IPS DF 4.7 (cell line): ENCODE data around the gene GSG1.
"Not testable (repeated sequence)": the region's sequence is repeated elsewhere in the genome, so short reads cannot be mapped to it uniquely, and the experiment has no call there.

Experiments used
- DNase-seq: peaks from one replicate; pipeline ENCODE4 v3.0.0-alpha.2; 2013; ENCODE audit warnings: low spot score; ENCODE audit errors: extremely low read depth

GSG1 gene

GRCh38 chr12:13062669-13063068, 40.8 kb downstream of the GSG1 start:
- DNase-seq, result no peak

- DNase-seq, result no peak
Observed at GRCh38 chr12:13061377-13061776, 42.1 kb downstream of the GSG1 start.

GRCh38 chr12:13060581-13060980, 42.9 kb downstream of the GSG1 start:
- no peak for DNase-seq

DNA sequence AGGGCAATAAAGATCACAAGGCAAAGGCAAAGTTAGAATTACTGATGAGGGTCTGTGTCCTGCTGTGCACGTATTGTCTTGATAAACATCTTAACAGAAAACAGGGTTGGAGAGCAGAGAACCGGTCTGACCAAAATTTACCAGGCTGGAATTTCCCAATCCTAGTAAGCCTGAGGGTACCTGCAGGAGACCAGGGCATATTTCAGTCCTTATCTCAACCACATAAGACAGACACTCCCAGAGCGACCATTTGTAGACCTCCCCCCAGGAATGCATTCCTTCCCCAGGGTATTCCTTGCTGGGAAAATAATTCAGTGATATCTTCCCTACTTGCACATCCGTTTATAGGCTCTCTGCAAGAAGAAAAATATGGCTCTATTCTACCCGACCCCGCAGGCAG, 49.9 kb downstream of the GSG1 start:
- not testable (repeated sequence) for DNase-seq

GRCh38 chr12:13052421-13052820, 51.0 kb downstream of the GSG1 start:
- no peak for DNase-seq

GRCh38 chr12:13049816-13050215, 53.7 kb downstream of the GSG1 start:
- DNase-seq, result no peak

DNA sequence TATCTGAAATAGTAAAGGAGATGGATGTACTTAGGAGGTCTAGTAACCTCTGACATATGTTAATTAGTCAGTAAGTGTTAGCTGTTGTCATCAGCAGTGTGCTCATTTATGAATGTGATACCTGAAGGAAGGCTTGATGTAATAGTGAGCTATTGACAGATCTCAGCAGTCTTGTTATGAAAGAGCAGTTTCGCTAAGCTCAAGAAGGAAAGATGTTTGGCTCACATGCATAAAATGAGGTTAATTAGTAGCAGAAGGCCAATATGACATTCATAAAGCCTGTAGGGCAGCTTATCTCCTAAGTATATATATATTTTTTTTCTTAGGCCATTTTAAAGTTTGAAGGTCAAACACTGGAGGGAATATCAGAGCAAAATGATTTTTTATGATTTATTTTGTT, 56.5 kb downstream of the GSG1 start:
- DNase-seq, result no peak

DNA sequence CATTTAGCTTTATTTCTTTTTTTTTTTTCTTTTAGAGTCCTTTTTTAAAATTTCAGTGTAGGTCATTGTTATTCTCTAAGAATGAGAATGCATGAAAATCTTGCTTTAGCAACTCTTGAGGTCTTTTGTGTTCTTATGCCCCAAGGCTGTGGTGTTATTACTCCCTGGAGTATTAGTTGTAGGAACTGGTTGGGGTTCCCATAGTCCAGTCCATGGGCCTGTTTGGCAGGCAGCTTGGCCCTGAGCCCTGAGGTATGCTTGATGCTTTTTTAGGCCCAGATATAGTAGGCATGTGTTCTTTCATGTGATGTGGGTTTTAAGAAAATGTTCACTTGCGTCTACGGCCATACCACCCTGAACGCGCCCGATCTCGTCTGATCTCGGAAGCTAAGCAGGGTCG, 57.7 kb downstream of the GSG1 start:
- DNase-seq, result no peak

- no peak for DNase-seq
Observed at GRCh38 chr12:13044906-13045299, 58.6 kb downstream of the GSG1 start.

- no peak for DNase-seq
Observed at GRCh38 chr12:13044002-13044905, 59.2 kb downstream of the GSG1 start, which contains the start of gene FAM234B. FAM234B (plus strand) TSS chr12:13044381; CDS start chr12:13044404, 23 bp downstream.

- no peak for DNase-seq
Observed at GRCh38 chr12:13042666-13043230, 60.7 kb downstream of the GSG1 start.

- no peak for DNase-seq
Observed at GRCh38 chr12:13041224-13041623, 62.2 kb downstream of the GSG1 start.

GRCh38 chr12:13039328-13039956, 64.0 kb downstream of the GSG1 start:
- DNase-seq, result no peak

DNA sequence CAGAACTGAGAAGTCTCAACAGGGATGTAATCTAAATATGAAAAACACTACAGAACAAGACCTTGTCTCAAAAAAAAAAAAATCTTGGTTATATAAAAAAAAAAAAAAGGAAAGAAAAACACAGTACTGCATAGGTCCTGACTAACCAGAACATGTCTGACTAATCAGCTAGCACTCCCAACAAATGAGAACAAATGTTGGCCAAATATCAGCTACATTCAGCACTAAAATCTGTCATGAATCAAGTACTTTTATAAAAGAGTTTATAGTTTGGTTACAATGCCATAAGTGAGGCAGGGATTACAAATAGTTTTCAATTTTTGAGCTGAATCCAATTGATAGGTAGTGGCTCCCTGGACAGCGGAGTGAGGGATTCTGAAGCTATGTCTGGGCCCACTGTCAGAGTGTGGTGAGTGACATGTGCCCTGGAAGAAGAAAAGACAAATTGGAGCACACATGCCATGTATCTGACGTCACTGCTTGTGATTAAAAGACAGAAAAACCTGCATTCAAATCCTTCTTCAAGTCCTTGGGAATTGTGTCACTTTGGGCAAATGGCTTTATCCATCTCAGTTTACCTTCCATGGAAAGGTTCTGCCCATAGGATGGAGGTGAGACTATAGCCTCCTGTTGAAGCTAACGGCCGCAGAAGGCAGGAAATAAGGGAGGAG, 64.8 kb downstream of the GSG1 start:
- DNase-seq, result no peak

- DNase-seq, result no peak
Observed at GRCh38 chr12:13036881-13037280, 66.6 kb downstream of the GSG1 start.

GRCh38 chr12:13035335-13035734, 68.1 kb downstream of the GSG1 start:
- not testable (repeated sequence) for DNase-seq
